UCSD-AML1 (cell line): Measurements from ENCODE around the gene IBA57.

Experiments used
- DNase-seq: peaks from one replicate; lab custom pipeline; 2025; ENCODE audit not compliant: unreplicated experiment; lab: John Stamatoyannopoulos, UW

The IBA57 gene

DNA sequence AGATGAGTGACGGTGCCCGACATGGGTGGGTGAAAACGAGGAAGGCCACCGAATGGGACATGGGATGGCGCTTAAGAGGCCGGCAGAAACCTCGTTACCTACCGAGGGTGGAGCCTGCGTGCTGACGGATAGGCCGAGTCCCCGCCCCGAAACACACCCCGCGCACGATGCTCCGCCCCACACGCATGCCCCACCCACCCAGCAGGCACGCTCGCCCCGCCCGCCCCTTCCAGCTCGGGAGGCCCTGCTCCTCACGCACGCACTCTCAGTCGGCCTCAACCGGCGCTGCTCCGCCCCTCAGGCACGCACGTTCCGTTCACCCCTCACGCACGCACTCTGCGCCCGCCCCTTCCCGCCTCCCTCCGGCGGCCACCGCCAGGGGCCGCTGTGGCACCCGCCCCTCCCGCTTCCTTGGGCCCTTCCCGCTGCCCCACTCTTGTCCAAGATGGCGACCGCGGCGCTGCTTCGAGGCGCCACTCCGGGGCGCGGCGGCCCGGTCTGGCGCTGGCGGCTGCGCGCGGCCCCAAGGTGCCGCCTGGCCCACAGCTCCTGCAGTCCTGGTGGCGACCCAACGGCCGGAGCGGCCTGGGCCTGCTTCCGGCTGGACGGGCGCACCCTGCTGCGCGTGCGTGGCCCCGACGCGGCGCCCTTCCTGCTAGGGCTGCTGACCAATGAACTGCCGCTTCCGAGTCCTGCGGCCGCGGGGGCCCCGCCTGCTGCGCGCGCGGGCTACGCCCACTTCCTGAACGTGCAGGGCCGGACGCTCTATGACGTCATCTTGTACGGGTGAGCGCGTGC is at the start of gene IBA57:
IBA57 (plus strand) TSS at position 433 of the 798 bp plus-strand sequence; CDS start at position 446, 13 bp downstream.
- peak; percentile 99 for DNase-seq

DNA sequence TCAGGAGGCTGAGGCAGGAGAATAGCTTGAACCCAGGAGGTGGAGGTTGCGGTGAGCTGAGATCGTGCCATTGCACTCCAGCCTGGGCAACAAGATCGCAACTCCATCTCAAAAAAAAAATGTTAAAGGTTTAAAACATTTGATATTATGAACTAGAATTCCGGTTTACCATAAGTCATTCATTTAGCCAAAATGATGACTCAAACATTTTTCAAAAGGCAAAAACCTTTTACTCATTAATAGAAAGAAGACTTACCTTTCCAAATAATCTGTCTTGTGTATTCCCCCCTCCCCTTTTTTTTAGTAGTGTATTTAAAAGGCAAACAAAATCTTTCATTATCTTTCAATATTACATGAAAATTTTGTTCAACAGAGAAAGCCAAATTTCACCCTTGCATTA is 48.3 kb upstream of the IBA57 start:
- no peak for DNase-seq

DNA sequence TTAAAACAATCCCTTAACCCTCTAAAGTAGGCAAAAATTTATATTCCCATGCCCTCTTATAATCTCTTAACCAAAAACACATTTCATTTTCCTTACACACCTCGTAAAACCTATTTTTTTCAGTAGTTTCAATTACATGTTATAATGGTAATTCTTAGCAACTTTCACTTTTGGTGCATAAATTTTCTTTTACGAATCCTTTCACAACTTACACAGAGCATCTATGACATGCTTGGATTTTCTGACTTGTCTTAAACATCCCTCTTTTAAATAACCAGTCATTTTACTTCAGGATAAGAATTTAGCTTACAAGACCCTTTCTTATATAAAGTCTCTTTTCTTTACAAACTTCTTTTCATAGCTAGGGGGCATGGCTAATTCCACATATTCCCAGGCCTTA is 47.6 kb upstream of the IBA57 start:
- no peak for DNase-seq

DNA sequence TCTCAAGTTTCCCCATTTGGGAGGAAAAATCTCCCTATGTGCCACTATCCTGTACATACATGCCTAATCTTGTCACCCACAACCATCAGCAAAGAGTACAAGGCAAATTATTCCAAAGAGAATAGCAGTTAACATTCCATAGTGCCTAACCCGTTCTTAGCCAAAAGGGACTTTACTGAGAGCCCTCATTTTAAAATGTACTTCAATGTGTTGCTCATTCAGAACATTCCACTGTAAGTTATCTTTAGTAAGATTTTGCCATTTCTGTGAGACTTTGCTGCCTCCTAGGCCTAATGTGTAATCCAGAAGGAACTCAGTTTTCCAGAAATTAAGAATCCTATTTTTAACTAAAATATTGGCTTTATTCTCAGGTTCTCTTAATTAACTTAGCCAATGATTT is 45.3 kb upstream of the IBA57 start:
- DNase-seq: no peak

DNA sequence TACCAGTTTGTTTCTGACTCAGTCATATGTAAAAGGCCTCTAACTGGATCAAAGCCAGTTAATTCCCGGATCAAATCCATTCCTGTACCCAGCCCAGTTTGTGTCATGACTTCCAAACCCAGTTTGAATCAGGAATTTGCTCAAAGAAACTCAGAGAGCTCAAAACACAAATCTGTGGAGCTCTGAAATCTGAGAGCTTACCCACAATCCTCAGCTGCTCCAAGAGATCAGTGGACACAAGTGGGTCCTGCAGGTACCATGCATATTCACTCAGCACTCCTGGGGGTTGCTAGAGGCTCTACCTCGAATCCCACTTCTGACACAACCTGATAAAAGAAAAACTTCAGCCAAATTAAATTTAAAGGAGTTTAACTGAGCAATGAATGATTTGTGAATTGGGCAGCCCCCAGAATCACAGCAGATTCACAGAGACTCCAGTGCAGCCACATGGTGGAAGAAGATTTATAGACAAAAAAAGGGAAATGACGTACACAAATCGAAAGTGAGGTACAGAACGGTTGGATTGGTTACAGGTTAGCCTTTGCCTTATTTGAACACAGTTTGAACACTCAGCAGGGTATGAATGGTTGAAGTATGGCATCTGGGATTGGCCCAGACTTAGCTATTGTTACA is 44.6 kb upstream of the IBA57 start:
- DNase-seq: no peak

DNA sequence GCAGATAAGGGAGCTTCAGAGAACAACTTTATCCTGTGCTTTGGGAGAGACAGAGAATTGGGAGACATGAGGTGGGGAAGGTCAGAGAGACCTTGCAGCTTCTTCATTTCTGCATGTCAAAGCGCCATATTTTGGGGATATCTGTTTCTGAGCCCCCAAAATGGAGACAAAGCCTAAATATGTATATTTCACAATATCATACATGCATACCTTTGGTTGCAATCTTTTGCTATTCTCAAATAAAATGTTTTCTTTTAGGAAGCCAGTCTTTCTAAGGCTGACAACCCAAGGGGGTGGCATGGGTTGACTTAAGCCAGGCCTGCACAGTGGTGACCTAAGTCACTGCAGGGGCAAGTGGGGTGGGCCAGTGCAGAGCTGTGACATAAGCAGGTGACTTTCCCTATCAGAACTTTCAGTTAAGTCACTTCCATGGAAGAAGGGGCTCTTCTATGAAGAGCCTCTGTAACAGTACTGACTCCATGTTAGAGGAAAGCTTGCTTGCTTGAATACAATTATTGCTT is 42.6 kb upstream of the IBA57 start:
- no peak for DNase-seq

DNA sequence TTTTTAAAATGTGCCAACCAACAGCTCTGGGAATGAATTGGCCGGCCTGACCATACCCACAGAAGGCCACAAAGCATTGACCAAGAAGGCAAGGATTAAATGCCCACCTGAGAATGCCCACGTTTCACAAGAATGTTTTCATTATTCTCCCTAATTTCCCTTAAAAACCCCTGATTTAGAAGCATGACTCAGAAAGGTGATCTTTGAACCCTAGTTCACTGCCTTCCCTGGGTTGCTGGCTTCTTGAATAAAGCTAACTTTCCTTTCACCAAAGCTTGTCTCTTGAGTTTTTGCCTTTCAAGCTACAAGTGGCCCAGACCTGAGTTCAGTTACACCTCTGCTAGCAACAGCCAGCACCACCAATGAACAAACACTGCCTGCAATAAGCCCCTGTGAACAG is 42.1 kb upstream of the IBA57 start:
- DNase-seq: no peak

DNA sequence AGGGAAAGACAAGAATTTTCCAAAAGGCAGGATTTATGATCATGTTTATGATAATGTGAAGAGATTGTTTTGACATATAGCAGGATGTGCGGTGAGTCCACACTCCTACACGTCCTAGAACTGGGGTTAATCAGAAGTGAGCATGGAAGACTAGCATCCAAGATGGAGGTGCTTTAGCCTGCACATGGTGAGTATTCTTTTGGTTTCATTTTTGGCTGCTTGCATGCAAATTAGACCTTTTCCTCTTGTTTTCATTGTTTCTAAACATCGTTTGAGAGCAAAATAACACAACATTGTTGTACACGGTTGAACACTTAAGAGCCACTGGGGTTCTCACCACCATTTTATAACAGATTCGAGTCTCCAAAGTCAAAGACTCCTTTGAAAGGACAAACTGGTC is 40.4 kb upstream of the IBA57 start:
- DNase-seq: no peak

DNA sequence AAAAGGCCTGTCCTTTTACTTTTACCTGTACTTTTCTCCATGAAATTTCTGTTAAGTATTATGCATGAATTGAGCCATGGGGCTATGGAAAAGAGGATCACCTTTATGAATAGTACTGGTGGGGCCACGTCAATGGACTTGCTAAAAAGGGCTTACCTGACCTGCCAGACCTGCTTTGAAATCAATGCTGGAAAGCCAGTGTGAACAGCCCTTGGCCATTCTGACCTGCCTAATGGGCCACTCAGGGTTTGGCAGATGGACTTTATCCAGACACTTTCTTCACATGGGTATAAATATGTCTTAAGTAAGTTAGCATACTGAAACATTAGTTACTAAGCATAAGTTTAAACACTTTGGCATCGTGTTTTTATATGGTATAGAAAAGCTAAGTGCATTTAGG is 33.8 kb upstream of the IBA57 start:
- DNase-seq: no peak

DNA sequence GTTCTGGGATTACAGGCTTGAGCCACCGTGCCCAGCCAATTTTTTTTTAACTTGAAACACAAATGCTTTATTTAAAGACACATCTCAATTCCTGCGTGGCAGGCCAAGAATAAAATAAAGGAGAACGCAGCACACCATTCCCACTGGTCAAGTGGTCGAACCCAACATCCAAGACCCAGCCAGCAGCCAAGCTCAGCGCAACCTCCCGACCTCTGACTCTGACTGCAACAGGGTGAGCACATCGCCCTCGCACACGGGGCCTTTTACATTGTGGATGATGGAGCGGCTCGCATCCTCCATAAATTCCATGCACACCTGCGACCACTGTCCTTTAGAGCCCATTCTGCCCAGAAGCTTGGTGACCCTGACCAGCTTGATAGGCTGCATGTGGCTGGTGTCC is 31.0 kb upstream of the IBA57 start:
- DNase-seq: no peak

DNA sequence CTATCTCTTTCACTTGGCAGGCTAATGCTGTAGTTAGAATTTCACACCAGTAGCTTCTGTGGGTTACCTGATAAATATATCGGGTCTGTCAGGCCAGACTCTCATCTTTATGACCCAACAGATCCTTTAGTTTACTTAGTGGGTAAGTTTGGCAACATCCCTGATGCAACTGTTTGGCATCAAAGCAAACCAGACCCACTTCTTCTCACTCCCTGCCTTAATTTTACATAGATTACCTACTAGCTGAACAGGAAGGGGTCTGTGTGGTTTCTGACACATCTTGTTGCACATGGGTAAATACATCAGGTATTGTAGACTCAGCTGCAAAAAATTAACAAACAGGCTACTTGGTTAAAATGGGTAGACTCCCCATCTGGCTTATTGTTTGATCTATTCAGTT is 28.7 kb upstream of the IBA57 start:
- no peak for DNase-seq

DNA sequence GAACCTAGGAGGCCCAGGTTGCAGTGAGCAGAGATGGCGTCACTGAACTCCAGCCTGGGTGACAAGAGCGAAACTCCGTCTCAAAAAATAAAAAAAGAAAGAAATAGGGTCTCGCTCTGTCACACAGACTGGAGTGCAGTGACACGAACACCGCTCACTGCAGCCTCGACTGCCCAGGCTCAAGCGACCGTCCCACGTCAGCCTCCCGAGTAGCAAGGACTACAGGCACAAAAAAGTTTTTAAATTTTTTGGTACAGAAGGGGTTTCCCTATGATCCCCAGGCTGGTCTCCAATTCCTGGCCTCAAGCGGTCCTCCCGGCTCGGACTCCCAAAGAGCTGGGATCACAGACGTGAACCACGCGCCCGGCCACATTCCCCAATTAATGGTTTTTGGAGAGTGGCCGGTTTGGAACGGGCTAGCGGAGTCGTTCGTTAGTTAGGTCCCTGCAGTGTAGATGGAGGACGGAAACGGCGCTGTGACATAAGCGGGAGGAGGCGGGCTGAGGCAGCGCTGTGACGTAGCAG is 26.1 kb upstream of the IBA57 start:
- no peak for DNase-seq

DNA sequence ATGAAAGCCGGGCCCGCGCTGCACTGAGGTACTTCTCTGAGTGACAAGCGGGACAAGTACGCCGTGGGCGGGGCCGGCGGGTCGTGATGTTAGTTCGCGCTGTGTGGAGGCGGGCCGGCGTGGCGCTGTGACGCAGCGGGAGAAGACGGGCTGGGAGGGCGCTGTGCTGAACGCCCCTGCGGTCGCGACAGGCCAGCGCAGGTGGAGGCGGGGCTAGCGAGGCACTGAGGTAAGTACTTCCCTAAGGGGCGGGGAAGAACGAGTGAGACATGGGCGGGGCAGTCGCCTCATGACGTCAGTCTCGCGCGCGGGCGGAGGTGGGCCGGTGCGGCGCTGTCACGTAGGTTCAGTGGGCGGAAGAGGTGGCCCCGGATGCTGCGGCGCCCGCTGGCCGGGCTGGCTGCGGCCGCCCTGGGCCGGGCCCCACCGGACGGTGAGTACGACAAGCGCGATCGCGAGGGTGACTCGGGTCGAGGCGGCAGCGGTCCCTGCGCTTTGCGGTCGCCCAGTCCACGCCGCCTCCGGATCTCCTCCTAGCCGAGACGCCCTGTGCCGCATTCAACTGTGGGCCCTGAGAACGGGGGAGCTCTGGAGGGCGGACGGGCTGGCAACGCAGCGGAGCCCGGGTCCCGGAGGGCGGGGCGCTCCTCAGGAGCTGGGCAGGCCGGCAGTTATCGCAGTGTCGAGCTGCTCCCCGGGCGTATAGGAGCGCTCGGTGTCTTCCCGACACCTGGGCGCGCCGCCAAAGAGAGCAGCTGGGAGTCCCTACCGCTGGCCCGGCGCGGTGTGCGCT is 25.5 kb upstream of the IBA57 start, which contains the start of gene GUK1:
GUK1 (plus strand) TSS at position 349 of the 793 bp plus-strand sequence; CDS start at position 373, 24 bp downstream.
- DNase-seq: peak; percentile 100

DNA sequence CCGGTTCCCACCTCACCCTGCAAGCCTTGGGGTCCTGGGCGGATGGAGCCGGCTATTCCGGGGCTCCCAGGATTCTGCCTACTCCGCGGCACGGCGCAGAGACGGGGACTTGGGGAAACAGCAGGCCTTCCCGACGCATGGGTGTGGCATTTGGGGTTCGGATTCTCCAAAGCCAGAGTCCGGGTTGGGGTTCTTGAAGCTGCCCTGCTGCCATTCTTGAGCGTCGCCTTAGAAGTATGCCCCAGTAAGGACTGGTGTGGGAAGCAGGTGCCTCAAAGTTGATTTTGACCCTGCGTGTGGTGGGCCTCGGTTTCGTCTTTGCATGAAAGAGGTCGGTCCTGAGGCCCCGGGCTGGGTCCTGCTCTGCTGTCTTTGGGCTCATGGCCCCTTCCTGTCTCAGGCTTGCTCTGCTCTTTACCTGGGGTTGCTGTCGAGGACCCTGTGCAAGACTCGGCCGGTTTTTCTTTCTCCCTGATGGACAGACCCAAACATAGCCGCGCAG is 24.8 kb upstream of the IBA57 start:
- no peak for DNase-seq

DNA sequence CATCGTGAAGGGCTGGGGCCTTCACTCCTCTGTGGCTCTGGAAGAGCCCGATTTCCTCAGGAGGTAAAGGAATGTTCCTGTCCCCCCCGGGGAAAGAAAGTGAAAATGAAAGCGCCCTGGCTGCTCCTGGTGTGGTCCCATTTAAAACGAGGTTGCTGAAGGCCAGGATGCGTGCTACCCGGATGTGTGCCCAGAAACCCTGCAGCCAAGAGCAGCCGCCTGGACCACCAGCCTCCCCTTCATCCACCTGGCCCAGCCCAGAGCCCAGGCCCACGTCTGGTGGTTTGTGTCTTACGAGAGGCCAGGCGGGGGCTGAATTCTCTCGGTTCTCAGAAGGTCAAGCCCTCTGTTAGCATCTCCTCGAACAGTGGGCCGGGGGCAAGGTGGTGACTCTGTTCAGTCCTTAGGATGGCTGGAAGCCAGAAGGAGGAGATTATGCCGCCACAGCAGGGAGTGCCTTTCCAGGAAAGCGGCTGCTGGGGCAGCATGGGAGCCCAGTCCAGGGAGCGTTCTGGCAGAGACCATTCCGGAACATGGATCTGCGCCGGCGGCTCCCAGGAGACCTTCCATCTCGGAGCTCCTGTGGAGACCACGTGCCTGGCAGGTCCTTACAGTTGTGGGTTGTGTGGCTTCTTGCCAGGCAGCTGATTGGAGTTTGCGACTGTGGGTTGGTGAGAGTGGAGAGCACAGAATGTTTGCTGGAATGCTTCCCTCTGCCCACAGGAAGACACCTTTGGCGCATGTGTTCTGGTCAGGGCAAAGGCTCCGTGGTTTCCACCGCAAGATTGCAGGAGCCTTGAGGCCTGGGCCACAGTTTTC is 24.2 kb upstream of the IBA57 start:
- DNase-seq: no peak

DNA sequence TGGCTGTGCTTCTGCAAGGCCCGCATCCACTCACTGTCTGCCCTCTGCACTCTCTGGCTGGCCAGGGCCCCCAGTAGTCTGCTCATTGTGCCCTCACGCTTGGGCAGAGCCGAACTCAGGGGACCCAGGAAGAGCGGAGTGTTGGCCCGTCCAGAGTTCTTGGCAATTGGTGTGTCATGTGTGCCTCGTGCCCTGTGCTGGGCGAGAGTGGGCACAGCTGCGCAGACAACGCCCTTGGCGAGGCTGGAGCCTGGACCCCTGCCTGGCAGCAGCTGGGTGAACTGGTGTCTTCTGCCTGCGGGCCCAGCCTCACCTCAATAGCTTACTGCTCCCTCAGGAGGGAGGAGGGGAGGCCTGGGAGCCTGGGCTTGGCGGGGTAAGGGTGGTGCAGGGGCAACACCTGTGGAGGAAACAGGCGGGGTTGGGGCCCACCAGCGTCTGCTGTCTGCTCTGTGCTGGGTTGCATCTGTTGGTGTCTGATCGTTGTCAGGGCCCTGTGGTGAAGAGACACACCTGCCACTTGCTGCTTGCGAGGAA is 23.4 kb upstream of the IBA57 start:
- DNase-seq: no peak

DNA sequence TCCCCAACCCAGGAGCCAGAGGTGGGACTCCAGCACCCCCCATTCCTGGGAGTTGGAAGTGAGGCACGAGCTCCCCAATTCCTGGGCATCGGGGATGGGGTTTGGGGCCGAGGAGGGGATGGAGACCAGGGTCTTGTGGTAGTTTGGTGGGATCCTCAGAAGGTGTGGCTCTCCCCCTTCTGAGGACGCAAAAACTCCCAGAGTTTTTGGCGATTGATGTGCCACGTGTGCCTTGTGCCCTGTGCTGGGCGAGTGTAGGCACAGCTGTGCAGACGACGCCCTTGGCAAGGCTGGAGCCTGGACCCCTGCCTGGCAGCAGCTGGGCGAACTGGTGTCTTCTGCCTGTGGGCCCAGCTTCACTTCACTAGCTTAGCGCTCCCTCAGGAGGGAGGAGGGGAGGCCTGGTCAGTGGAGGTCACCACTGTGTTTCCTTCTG is 22.9 kb upstream of the IBA57 start:
- DNase-seq: no peak

DNA sequence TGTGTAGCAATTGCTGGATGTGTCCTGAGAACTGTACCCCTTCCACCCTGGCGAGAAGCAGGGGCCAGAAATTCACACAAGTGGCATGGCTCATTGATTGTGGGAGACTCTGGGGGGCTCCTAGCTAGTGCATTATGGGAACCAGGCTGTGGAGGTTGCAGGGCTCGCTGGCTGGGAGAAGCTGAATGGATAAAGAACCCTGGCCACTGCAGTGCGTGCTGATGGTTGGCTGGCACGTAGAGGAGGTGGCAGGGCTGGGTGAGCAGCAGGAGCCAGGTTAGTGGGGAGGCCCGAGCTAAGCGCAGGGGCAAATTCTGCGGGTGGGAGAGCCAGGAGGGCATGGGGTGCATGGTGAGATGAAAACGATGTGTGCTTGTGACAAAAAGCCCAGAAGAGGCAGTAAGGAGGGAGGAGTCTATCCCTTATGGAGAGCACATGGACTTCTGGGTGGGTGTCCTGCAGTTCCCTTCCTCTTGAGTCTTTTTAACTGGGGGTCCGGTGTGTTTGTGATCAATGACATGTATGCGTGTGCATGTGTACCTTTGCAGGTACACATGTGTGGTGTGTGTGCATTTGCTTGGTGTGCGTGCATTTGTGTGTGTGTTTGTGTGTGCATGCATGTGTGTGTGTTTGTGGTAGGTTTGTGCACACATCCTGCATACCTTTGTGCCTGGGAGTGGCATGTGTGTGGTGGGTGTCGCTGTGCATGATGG is 22.0 kb upstream of the IBA57 start:
- no peak for DNase-seq
